Bronchial epithelial cell (primary cell): ENCODE measurements around the gene GPX4. TPM values are rescaled to one million over a fixed set of nuclear protein-coding genes. Genes with fewer than 3 reads are reported as not detected.
A peak's percentile ranks its signal among the peaks of the same experiment; 100 is the strongest.

ENCODE experiments used
- DNase-seq: peaks from one replicate; pipeline ENCODE4 v3.0.0-alpha.2; 2010; ENCODE audit warnings: low read depth
- FAIRE-seq: peaks from 2 replicates; lab custom pipeline; 2011; peaks lifted over from hg19 to GRCh38; lab: Jason Lieb, UNC
- H3K27me3 ChIP-seq: 2 replicates; pipeline ENCODE4 v1.5.1; 2011; ENCODE audit warnings: low read length; ENCODE audit not compliant: control insufficient read depth, insufficient read depth
- H3K36me3 ChIP-seq: 2 replicates; pipeline ENCODE4 v1.5.1; 2011; ENCODE audit warnings: low read length; ENCODE audit not compliant: control insufficient read depth, insufficient read depth
- H3K4me3 ChIP-seq: 2 replicates; pipeline ENCODE4 v1.5.1; 2011; ENCODE audit warnings: mild to moderate bottlenecking, low read depth, low read length, control low read depth
- CTCF ChIP-seq: IDR thresholded peaks from 2 replicates; pipeline ENCODE4 v1.5.1; 2011; ENCODE audit warnings: mild to moderate bottlenecking, moderate library complexity, low read length, control low read depth, inconsistent platforms; ENCODE audit not compliant: insufficient read depth, severe bottlenecking
- total RNA-seq: library from RNA; depleted of rRNA; stranded (reverse); fragments of >200 nt; gene quantifications from 2 replicates; pipeline ENCODE4 v1.2.1, GENCODE V29; 2014

The GPX4 gene
- total RNA-seq, 1 donor from 2014 or later, result 291 TPM

- DNase-seq (peak; percentile 65), FAIRE-seq (no peak)
- no peak overlapping the region for H3K4me3 ChIP-seq
- H3K36me3 ChIP-seq, result no peaks in the 10 kb centered on the region
- no peak for TF ChIP-seq CTCF
- no peaks in the 10 kb centered on the region for H3K27me3 ChIP-seq
Observed at GRCh38 chr19:1076951-1077350, 26.8 kb upstream of the GPX4 start.

- TF ChIP-seq CTCF, result no peak
- Histone ChIP-seq H3K27me3 (no peaks in the 10 kb centered on the region), H3K36me3 (no peaks in the 10 kb centered on the region), H3K4me3 (no peak overlapping the region)
- DNase-seq, result no peak
- no peak for FAIRE-seq
Observed at GRCh38 chr19:1079566-1080111, 24.2 kb upstream of the GPX4 start.

GRCh38 chr19:1080360-1081161, 23.2 kb upstream of the GPX4 start:
- H3K4me3 ChIP-seq, result no peak overlapping the region
- DNase-seq (no peak), FAIRE-seq (no peak)
- no peak for TF ChIP-seq CTCF
- H3K36me3 ChIP-seq, result no peaks in the 10 kb centered on the region
- H3K27me3 ChIP-seq, result no peaks in the 10 kb centered on the region

- Histone ChIP-seq H3K27me3 (no peaks in the 10 kb centered on the region), H3K36me3 (no peaks in the 10 kb centered on the region), H3K4me3 (peak overlapping the region; percentile 27)
- FAIRE-seq (no peak), DNase-seq (no peak)
- no peak for TF ChIP-seq CTCF
Observed at GRCh38 chr19:1081301-1082164, 22.3 kb upstream of the GPX4 start.

GRCh38 chr19:1082165-1082927, 21.4 kb upstream of the GPX4 start:
- DNase-seq, result peak; percentile 70
- no peak for TF ChIP-seq CTCF
- Histone ChIP-seq H3K4me3 (peak overlapping the region; percentile 42), H3K27me3 (no peaks in the 10 kb centered on the region), H3K36me3 (no peaks in the 10 kb centered on the region)
- FAIRE-seq, result no peak
